ENCODE results near the gene ACBD6.

GRCh38 chr1:180433873-180434272 is 68.5 kb downstream of the ACBD6 start:
- no peak for TF ChIP-seq POLR2A (IDR thresholded peaks at IDR 0.05)
- TF ChIP-seq CTCF (IDR thresholded peaks at IDR 0.05), result no peak
